DND-41 (cell line): ENCODE measurements around the gene TMEM14C.
"Not testable (repeated sequence)": the region's sequence is repeated elsewhere in the genome, so short reads cannot be mapped to it uniquely, and the experiment has no call there.

ENCODE experiments used
- ATAC-seq: fragments of 200-7000 bp; cut with Tn5 transposase; 3 replicates; pipeline ENCODE4 v1.9.1; 2021; ENCODE audit warnings: low read depth; ENCODE audit not compliant: insufficient read depth
- DNase-seq: peaks from one replicate; pipeline ENCODE4 v3.0.0-alpha.2; 2020
- H2AFZ ChIP-seq: 2 replicates; pipeline ENCODE4 v1.6.0; 2012; ENCODE audit warnings: low read depth, low read length
- H3K27ac ChIP-seq: 2 replicates; pipeline ENCODE4 v1.5.1; 2012; ENCODE audit warnings: low read length, inconsistent platforms
- H3K27me3 ChIP-seq: fragments of 200-600 bp; sonication (generic); 2 replicates; pipeline ENCODE4 v1.6.0; 2012; ENCODE audit warnings: low read length, mild to moderate bottlenecking, inconsistent platforms; ENCODE audit not compliant: insufficient read depth, poor library complexity
- H3K36me3 ChIP-seq: 2 replicates; pipeline ENCODE4 v1.5.1; 2012; ENCODE audit warnings: low read length, inconsistent platforms; ENCODE audit not compliant: insufficient read depth
- H3K4me1 ChIP-seq: 2 replicates; pipeline ENCODE4 v1.5.1; 2012; ENCODE audit warnings: mild to moderate bottlenecking, low read length; ENCODE audit not compliant: insufficient read depth
- H3K4me2 ChIP-seq: 2 replicates; pipeline ENCODE4 v1.6.0; 2012; ENCODE audit warnings: mild to moderate bottlenecking, moderate library complexity, low read length, inconsistent platforms; ENCODE audit not compliant: insufficient read depth
- H3K4me3 ChIP-seq, 2 experiments: fragments of 200-600 bp in 1 of 2; shearing (Covaris generic) in 1 of 2; 2 replicates each; pipeline ENCODE4 v1.5.1; 2012 to 2016; ENCODE audit warnings: inconsistent platforms in 2 of 2, low read length in 2 of 2, mild to moderate bottlenecking in 2 of 2, low read depth in 1 of 2, moderate library complexity in 1 of 2
- H3K79me2 ChIP-seq: 2 replicates; pipeline ENCODE4 v1.6.0; 2012; ENCODE audit warnings: low read length, inconsistent platforms; ENCODE audit not compliant: insufficient read depth
- H3K9ac ChIP-seq: 2 replicates; pipeline ENCODE4 v1.6.0; 2012; ENCODE audit warnings: low read depth, mild to moderate bottlenecking, inconsistent platforms, low read length, moderate library complexity
- H3K9me3 ChIP-seq: 2 replicates; pipeline ENCODE4 v1.5.1; 2012; ENCODE audit warnings: low read length, moderate library complexity, mild to moderate bottlenecking, inconsistent platforms; ENCODE audit not compliant: insufficient read depth, severe bottlenecking
- H4K20me1 ChIP-seq: 2 replicates; pipeline ENCODE4 v1.6.0; 2012; ENCODE audit warnings: low read length; ENCODE audit not compliant: insufficient read depth
- CTCF ChIP-seq: IDR thresholded peaks from 2 replicates; pipeline ENCODE4 v1.5.1; 2012; ENCODE audit warnings: borderline replicate concordance, low read length, moderate library complexity, mild to moderate bottlenecking; ENCODE audit not compliant: poor library complexity, severe bottlenecking; ENCODE audit errors: extremely low read depth
- EZH2 ChIP-seq: IDR thresholded peaks from 3 replicates; pipeline ENCODE4 v1.6.1; 2012; ENCODE audit warnings: borderline replicate concordance, low read depth, mild to moderate bottlenecking, moderate library complexity, low read length, inconsistent platforms; ENCODE audit not compliant: severe bottlenecking

Gene TMEM14C

GRCh38 chr6:10720960-10721849 lies 1.7 kb upstream of the TMEM14C start:
- Histone ChIP-seq H2AFZ (peak overlapping the region; percentile 82), H3K36me3 (peaks cover 17% of the 10 kb centered on the region), H3K4me1 (peaks cover 63% of the 10 kb centered on the region), H3K79me2 (peaks cover 46% of the 10 kb centered on the region), H3K4me2 (peak overlapping the region; percentile 61), H3K4me3 (peak overlapping the region; percentile 54 to 72; a peak in 3 of 4 replicates), H3K9ac (peak overlapping the region; percentile 91), H3K27ac (peak overlapping the region; percentile 95), H3K9me3 (peaks cover 11% of the 10 kb centered on the region)
- not testable (repeated sequence) for ATAC-seq, H4K20me1 ChIP-seq, H3K27me3 ChIP-seq
- DNase-seq = peak; percentile 74
- TF ChIP-seq CTCF = peak; percentile 45

GRCh38 chr6:10721850-10722569 lies 860 bp upstream of the TMEM14C start:
- ATAC-seq = no peak
- Histone ChIP-seq H3K4me1 (peaks cover 63% of the 10 kb centered on the region), H3K27me3 (no peaks in the 10 kb centered on the region), H3K4me2 (peak overlapping the region; percentile 61), H3K27ac (peak overlapping the region; percentile 95), H3K9ac (peak overlapping the region; percentile 91), H3K36me3 (peaks cover 18% of the 10 kb centered on the region), H3K4me3 (peak overlapping the region; percentile 49 to 72; a peak in 3 of 4 replicates), H3K9me3 (peaks cover 11% of the 10 kb centered on the region), H4K20me1 (no peaks in the 10 kb centered on the region), H3K79me2 (peaks cover 48% of the 10 kb centered on the region), H2AFZ (peak overlapping the region; percentile 86)
- TF ChIP-seq EZH2 (no peak), CTCF (no peak)
- peak; percentile 17 for DNase-seq

- H3K27ac ChIP-seq = peak overlapping the region; percentile 95
- H3K4me1 ChIP-seq = peaks cover 63% of the 10 kb centered on the region
- DNase-seq (no peak), ATAC-seq (peak; percentile 5; the same call in 2 of the 3 replicates)
- peaks cover 48% of the 10 kb centered on the region for H3K79me2 ChIP-seq
- H2AFZ ChIP-seq = peak overlapping the region; percentile 86
- peaks cover 11% of the 10 kb centered on the region for H3K9me3 ChIP-seq
- H3K4me2 ChIP-seq = peak overlapping the region; percentile 61
- H3K9ac ChIP-seq = peak overlapping the region; percentile 91
- peaks cover 18% of the 10 kb centered on the region for H3K36me3 ChIP-seq
- no peaks in the 10 kb centered on the region for H4K20me1 ChIP-seq
- peak overlapping the region; percentile 49 to 72 for H3K4me3 ChIP-seq
- no peak for TF ChIP-seq EZH2
- no peak for TF ChIP-seq CTCF
- no peaks in the 10 kb centered on the region for H3K27me3 ChIP-seq
Observed at GRCh38 chr6:10722570-10722819, 375 bp upstream of the TMEM14C start.
